Measurements from ENCODE around the gene CAPZB.

CAPZB gene

GRCh38 chr1:19496527-19496874 is 11.2 kb upstream of the CAPZB start:
- no peak for DNase-seq

GRCh38 chr1:19495799-19496526 is 10.6 kb upstream of the CAPZB start:
- no peak for DNase-seq

GRCh38 chr1:19495000-19495656 is 9.8 kb upstream of the CAPZB start:
- no peak for DNase-seq

GRCh38 chr1:19493547-19493946 is 8.2 kb upstream of the CAPZB start:
- no peak for DNase-seq

- no peak for DNase-seq
Observed at GRCh38 chr1:19489996-19490395, 4.7 kb upstream of the CAPZB start.

GRCh38 chr1:19488136-19488535 is 2.8 kb upstream of the CAPZB start:
- no peak for DNase-seq

GRCh38 chr1:19484798-19485361 is 459 bp downstream of the CAPZB start:
- DNase-seq = no peak

- DNase-seq = no peak
Observed at GRCh38 chr1:19484338-19484797, 971 bp downstream of the CAPZB start.

- DNase-seq = no peak
Observed at GRCh38 chr1:19483691-19484090, 1.6 kb downstream of the CAPZB start.

- DNase-seq = no peak
Observed at GRCh38 chr1:19483261-19483660, 2.1 kb downstream of the CAPZB start.

- DNase-seq = no peak
Observed at GRCh38 chr1:19481826-19482398, 3.4 kb downstream of the CAPZB start.

GRCh38 chr1:19480282-19480681 is 5.1 kb downstream of the CAPZB start:
- DNase-seq = no peak

- no peak for DNase-seq
Observed at GRCh38 chr1:19479351-19480120, 5.8 kb downstream of the CAPZB start.

GRCh38 chr1:19478322-19478721 is 7.0 kb downstream of the CAPZB start:
- no peak for DNase-seq

GRCh38 chr1:19477284-19478249 is 7.8 kb downstream of the CAPZB start:
- DNase-seq = peak; percentile 65

- no peak for DNase-seq
Observed at GRCh38 chr1:19476450-19477190, 8.7 kb downstream of the CAPZB start.

- DNase-seq = no peak
Observed at GRCh38 chr1:19475296-19475695, 10.0 kb downstream of the CAPZB start.

GRCh38 chr1:19472174-19472573 is 13.2 kb downstream of the CAPZB start:
- DNase-seq = no peak

GRCh38 chr1:19469004-19469403 is 16.3 kb downstream of the CAPZB start:
- DNase-seq = no peak

- DNase-seq = no peak
Observed at GRCh38 chr1:19468397-19468956, 16.9 kb downstream of the CAPZB start.
